Midbrain (tissue), 1 donor: Measurements from ENCODE around the gene SUGP1.

Source experiments
- DNase-seq: peaks from one replicate; lab custom pipeline; 2025; lab: John Stamatoyannopoulos, UW

The SUGP1 gene

DNA sequence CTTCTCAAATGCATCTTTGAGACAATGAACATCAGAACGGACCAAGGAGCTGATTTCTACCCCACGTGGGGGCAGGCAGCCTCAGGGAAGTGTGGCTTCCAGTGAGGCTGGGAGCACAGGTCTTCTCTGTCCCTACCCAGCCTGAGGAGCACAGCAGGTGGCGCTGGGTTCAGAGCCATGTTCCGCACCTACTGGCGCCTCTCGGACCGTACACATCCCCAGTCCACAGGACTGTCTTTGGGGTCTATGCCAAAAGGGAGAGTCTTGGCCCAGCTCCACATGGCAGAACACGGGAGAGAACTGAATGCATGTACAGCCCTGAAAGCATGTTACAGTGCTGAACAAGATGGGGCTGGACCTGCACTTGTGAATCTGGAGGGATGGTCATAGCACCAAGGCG lies 22.6 kb downstream of the SUGP1 start:
- no peak for DNase-seq

- no peak for DNase-seq
These were observed 23.2 kb downstream of the SUGP1 start for GRCh38 chr19:19296953-19297689.

DNA sequence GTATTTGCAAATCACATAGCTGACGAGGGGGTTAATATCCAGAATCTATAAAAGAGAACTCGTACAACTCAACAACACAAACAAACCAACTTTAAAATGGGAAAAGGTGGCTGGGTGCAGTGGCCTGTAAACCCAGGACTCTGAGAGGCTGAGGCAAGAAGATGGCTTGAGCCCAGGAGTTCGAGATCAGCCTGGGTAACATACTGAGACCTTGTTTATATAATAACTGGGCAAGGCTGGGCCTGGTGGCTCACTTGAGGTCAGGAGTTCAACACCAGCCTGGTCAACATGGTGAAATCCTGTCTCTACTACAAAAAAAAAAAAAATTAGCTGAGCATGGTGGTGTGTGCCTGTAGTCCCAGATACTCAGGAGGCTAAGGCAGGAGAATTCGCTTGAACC lies 25.4 kb downstream of the SUGP1 start:
- DNase-seq, result no peak

GRCh38 chr19:19292607-19293006 lies 27.7 kb downstream of the SUGP1 start:
- DNase-seq, result no peak

- no peak for DNase-seq
These were observed 34.6 kb downstream of the SUGP1 start for GRCh38 chr19:19285686-19286085.

DNA sequence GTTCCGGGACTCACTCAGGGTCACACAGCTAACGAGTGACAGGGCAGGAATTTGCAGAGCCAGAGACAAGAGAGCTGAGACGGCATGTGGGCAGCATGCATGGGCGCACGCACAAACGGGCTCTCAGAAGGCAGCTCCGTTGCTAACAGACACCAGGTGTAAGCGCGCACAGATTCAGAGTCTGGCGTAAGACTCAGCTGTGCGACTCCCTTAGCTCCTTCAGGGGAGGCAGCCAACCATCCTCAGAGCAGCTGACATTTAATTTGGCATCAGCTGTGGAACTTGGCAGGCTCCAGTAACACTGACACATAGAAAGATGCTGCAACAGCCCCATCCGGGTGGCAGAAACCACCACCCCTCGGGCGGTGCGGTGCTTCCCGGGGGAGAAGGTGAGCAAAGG lies 39.7 kb downstream of the SUGP1 start:
- peak; percentile 13 for DNase-seq

DNA sequence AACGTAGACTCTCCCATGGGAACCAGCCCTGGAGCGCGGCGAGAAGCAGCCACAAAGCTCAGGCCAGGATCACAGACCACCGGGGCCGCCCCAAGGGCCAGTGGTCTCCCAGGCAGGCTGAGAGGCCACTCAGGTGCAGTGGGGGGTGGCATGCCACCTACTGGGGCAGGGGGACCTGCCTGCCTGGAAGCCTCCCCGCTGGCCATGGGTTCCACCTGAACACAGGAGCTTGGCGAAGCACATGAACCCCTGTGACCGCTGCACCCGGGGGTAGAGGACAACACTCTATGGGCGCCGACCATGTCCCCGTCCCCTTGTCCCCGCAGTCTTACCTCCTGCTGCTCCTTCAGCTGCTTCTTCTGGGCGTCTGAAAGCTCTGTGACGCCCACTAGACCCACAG lies 40.5 kb downstream of the SUGP1 start:
- no peak for DNase-seq

- DNase-seq, result no peak
These were observed 41.2 kb downstream of the SUGP1 start for GRCh38 chr19:19279062-19279612.

GRCh38 chr19:19278315-19278714 lies 42.0 kb downstream of the SUGP1 start:
- DNase-seq, result no peak

- no peak for DNase-seq
These were observed 43.5 kb downstream of the SUGP1 start for GRCh38 chr19:19276851-19277250.

- no peak for DNase-seq
These were observed 43.9 kb downstream of the SUGP1 start for GRCh38 chr19:19276386-19276785.

DNA sequence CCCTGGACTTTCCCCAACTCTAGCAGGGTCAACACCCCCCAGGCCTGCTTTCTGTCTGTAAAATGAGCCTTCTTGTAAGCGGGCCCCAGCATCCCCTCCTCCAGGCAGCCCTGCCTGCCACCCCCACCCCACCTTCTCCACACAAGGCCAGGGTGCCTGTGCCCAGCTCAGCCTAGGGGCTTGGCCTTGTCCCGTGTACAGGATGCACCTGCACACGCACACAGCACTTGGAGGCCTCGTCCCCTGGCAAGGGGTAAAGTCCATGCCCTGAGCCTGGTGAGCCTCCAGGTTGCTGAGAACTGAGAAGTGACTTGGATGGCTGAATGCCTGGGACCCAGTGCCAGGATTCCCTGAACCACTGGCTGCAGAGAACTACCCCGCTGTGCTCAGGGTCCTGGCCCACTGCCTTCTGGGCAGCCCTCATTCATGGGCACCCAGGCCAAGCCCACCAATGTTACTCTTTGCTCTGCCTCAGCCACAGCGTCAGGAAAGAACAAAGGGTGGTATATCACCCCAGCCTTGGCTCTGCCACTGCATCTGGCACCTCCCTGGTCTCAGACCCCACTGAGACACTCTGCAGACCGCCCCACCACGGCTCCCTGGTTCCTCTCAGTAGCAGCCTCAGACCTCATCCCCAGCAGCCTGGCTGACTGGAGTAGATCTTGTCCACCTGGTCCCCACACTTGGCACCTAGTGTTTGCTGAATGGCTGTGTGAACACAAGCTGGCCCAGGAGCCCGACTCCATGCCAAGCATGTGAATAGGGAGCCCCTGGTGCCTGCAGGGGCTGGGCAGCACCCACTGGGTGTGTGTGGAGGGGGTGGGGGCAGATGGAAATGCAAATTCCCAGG lies 45.4 kb downstream of the SUGP1 start:
- no peak for DNase-seq

DNA sequence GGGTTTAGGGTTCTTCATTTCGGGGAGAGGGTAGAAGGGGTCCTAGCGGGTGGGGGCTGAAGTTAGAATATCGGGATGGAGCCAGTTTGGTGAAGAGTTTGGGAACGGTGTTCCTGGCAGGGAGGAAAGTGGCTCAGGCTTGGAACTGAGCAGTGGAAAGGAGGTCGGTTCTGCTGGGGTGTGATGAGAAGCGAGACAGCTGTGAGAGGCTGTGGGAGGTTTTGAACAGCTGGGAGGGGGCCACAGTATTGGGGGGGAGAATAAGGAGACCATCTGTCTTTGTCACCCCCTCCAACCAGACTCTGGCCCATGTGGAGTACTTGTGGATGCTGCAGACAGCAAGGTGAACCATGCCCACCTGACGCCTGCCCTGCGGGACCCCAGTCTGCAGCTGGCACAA lies 46.2 kb downstream of the SUGP1 start:
- DNase-seq, result no peak

- no peak for DNase-seq
These were observed 48.3 kb downstream of the SUGP1 start for GRCh38 chr19:19271828-19272599.

- DNase-seq, result no peak
These were observed 49.3 kb downstream of the SUGP1 start for GRCh38 chr19:19270749-19271571.

DNA sequence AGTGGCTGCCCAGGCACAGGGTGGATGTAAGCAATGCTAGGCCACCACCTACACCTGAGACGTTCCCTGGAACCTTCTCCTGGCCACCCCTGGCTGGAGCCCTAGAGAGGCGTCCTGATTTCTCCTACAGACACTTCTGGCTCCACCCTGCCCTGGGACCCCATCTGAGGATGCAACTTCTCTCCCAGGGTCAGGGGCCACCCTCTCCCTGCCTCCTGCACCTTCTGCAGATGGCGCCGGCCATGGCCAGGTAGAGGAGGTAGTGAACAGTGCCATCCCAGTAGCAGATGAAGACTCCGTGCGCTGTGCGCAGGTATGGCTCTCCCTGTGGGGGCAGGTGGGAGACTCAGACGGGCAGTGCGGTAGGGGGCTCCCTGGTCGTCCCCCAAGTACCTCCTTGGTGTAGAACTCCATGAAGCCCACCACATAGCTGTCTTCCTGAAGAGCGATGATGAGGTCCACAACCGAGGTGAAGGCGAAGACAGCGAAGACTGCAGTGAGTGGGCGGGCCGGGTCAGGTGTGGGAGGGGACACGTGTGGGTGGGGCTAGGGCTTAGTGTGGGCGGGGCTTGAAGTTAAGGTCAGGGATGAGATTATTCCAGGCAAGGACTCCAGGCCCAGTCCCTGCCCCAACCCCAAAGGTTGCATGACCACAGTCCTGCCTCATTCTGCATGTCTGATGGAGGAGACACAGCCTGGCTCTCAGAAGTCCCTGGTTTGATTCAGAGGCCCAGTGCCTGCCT lies 50.2 kb downstream of the SUGP1 start:
- DNase-seq, result no peak

DNA sequence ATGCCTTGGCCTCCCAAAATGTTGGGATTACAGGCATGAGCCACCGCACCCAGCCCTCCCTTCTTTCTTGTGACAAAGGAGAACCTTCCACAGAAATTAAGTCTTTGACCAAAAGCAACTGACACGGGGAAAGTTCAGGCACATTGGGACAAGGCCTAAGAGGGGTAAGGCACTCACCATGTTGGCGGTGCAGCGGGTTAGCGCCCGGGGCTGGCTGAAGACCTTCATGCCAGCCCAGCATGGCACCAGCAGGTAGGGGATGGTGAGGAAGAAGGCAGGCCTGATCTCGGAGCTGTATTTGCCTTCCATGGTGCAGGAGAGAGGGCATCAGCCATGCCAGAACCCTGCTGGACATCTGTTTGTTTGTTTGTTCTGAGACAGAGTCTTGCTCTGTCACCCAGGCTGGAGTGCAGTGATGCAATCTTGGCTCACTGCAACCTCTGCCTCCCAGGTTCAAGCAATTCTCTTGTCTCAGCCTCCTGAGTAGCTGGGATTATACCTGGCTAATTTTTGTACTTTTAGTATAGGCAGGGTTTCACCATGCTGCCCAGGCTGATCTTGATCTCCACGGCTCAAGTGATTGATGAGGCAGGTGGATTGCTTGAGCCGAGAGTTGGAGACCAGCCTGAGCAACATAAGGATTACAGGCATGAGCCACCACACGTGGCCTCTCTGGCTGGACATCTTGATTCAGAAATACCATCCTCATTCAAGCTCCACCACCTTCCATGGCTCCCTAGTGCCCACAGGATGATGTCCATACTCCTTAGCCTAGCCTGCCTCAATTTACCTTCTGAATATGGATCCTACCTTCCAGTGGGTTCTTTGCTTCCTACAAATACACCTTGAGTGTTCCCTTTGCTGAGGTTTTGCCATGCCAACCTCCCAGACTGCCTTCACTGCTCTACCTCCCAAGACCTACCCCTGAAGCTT lies 51.6 kb downstream of the SUGP1 start:
- no peak for DNase-seq

DNA sequence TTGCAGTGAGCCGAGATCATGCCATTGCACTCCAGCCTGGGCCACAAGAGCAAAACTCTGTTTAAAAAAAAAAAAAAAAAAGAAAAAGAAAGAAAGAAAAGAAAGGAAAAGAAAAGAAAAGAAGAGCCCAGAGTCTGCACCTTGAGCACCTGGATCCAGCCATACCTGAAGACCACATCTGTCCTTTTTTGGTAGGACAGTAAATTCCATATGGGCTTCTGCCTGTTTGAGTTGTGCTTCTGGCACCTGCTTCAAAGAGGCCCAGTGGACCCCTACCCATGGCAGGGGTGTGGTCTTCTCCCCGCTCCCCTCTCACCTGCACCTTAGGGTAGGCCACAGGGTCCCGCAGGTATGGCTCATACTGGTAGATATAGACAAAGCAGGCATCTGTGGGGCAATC lies 53.0 kb downstream of the SUGP1 start:
- no peak for DNase-seq

GRCh38 chr19:19263886-19264487 lies 56.3 kb downstream of the SUGP1 start:
- DNase-seq, result no peak
